Measurements from ENCODE around the gene DRC3.
"Not testable (repeated sequence)": the region's sequence is repeated elsewhere in the genome, so short reads cannot be mapped to it uniquely, and the experiment has no call there.

DRC3 gene

DNA sequence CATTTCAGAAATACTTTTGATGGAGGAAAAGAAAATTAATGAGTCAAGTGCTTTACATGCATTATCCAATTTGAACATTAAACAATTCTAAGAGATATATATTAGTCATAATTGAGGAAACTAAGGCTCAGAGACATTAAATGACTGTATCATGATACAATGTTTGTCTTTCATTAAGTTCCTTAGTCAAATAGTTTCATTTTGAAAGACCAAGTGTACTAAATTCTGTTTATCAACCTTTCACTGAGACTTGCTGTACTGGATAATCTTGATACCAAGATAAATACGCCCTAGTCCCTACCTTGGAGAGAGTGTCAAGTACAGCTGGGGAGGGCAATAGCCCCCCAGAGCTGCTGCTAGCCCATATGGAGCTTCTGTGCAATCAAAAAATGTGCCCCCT, 24.7 kb upstream of the DRC3 start:
- H3K27me3 Mint-ChIP-seq: no peaks in the 10 kb centered on the region
- H3K36me3 Mint-ChIP-seq (ENCODE audit: low read depth): no peaks in the 10 kb centered on the region
- intact Hi-C loops (cut with micrococcal nuclease): no loop called here
- no peak overlapping the region for H3K4me3 Mint-ChIP-seq
- H3K27ac Mint-ChIP-seq: no peak overlapping the region
- no peaks in the 10 kb centered on the region for H3K9me3 Mint-ChIP-seq
- peaks cover 22% of the 10 kb centered on the region for H3K4me1 Mint-ChIP-seq (ENCODE audit: low read depth)

DNA sequence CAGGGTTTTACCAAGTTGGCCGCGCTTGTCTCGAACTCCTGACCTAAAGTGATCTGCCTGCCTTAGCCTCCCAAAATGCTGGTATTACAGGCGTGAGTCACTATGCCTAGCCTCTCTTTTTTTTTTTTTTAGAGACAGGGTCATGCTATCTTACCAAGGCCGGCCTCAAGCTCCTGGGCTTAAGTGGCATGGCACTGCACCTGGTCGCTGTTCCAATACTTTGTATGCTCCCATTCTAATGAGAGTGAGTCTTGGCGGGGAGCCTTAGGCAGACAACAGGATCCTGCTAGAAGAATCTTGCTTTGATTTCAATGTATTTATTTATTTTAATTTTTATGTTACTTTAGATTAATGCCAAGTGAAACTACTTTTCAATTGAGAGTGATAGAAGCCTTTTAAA, 22.3 kb upstream of the DRC3 start:
- H3K27me3 Mint-ChIP-seq: no peaks in the 10 kb centered on the region
- H3K27ac Mint-ChIP-seq: no peak overlapping the region
- H3K36me3 Mint-ChIP-seq (ENCODE audit: low read depth): peaks cover 7% of the 10 kb centered on the region
- H3K4me3 Mint-ChIP-seq: no peak overlapping the region
- peaks cover 11% of the 10 kb centered on the region for H3K4me1 Mint-ChIP-seq (ENCODE audit: low read depth)
- intact Hi-C loops (cut with micrococcal nuclease): no loop called here
- no peaks in the 10 kb centered on the region for H3K9me3 Mint-ChIP-seq

DNA sequence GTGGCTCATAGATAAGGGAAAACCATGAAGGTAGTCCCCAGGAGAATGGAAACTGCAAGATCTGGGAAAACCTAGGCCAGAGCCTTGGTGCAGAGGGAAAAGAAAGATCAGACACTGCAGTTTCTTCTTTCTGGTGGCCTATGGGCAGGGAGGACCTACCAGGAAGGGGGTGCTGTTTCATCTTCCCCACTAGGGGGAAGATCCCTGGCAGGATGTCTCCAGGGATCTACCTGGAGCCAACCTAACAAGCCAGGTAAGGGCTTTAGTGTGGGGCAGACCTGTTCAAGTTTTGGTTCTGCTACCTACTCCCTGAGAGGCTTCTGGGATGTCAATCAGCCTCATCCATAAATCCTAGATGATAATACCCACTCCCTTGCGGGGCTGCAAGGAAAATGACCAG, 21.9 kb upstream of the DRC3 start:
- H3K9me3 Mint-ChIP-seq: no peaks in the 10 kb centered on the region
- no peak overlapping the region for H3K27ac Mint-ChIP-seq
- H3K36me3 Mint-ChIP-seq (ENCODE audit: low read depth): peaks cover 12% of the 10 kb centered on the region
- intact Hi-C loops (cut with micrococcal nuclease): no loop called here
- H3K4me1 Mint-ChIP-seq (ENCODE audit: low read depth): peaks cover 11% of the 10 kb centered on the region
- H3K4me3 Mint-ChIP-seq: no peak overlapping the region
- H3K27me3 Mint-ChIP-seq: no peaks in the 10 kb centered on the region

DNA sequence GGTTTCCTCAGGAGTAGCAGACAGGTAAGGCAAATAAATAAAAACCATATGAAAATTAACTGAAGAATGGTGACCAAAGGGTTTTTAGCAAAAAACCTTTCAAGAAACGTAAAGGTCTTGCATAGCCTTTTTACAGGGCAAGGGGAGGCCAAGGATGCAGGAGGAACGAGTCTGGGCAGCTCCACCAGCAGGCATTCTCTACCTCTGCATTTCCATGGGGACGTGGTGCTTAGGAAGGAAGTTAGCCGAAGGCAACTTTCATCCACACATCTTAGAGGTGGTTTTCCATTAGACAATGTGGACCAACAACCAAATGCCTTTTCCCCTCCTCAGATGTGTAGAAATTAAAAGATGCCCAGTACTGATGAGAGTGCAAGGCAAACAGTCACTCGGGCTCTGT, 21.1 kb upstream of the DRC3 start:
- intact Hi-C loops (cut with micrococcal nuclease): no loop called here
- Mint-ChIP-seq H3K4me1 (ENCODE audit: low read depth) (peaks cover 6% of the 10 kb centered on the region), H3K36me3 (ENCODE audit: low read depth) (peaks cover 19% of the 10 kb centered on the region), H3K27ac (no peak overlapping the region), H3K9me3 (no peaks in the 10 kb centered on the region), H3K4me3 (no peak overlapping the region), H3K27me3 (no peaks in the 10 kb centered on the region)

DNA sequence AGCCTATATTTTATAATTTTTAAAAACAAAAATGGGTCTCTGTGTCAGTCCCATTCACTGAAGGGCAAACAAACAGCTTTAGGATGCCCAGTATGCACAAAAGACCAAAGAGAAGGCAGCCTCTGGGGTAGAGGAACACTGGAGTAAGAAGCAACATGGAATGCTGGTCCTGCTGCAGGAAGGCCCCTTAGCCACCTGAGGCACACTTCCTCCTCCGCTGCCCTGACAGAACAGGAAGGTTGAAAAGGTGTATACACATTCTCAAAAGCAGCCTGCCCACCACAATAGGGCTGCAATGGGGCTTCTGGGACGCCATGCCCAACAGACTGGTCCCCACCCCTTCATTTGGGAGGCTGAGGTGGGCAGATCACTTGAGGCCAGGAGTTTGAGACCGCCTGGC, 20.0 kb upstream of the DRC3 start:
- H3K27ac Mint-ChIP-seq: no peak overlapping the region
- intact Hi-C loops (cut with micrococcal nuclease): no loop called here
- peaks cover 6% of the 10 kb centered on the region for H3K4me1 Mint-ChIP-seq (ENCODE audit: low read depth)
- H3K36me3 Mint-ChIP-seq (ENCODE audit: low read depth): peaks cover 20% of the 10 kb centered on the region
- H3K9me3 Mint-ChIP-seq: no peaks in the 10 kb centered on the region
- no peak overlapping the region for H3K4me3 Mint-ChIP-seq
- H3K27me3 Mint-ChIP-seq: no peaks in the 10 kb centered on the region

DNA sequence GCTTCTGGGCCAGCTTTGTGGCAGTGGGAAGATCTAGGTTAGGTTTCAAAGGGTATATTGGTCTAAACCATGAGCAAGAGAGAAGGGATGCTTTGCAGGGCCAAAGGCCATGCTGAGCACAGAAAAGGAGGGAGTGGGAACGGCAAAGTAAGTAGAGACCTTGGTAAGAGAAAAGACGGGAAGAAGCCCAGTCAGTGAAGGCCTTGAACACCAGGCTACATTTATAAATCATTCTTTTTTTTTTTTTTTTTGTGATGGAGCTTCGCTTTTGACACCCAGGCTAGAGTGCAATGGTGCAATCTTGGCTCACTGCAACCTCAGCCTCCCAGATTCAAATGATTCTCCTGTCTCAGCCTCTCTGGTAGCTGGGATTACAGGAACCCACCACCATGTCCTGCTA, 18.6 kb upstream of the DRC3 start:
- Mint-ChIP-seq H3K4me3 (no peak overlapping the region), H3K4me1 (ENCODE audit: low read depth) (peaks cover 16% of the 10 kb centered on the region), H3K27me3 (no peaks in the 10 kb centered on the region), H3K27ac (no peak overlapping the region), H3K9me3 (no peaks in the 10 kb centered on the region), H3K36me3 (ENCODE audit: low read depth) (peaks cover 20% of the 10 kb centered on the region)
- intact Hi-C loops (cut with micrococcal nuclease): no loop called here

DNA sequence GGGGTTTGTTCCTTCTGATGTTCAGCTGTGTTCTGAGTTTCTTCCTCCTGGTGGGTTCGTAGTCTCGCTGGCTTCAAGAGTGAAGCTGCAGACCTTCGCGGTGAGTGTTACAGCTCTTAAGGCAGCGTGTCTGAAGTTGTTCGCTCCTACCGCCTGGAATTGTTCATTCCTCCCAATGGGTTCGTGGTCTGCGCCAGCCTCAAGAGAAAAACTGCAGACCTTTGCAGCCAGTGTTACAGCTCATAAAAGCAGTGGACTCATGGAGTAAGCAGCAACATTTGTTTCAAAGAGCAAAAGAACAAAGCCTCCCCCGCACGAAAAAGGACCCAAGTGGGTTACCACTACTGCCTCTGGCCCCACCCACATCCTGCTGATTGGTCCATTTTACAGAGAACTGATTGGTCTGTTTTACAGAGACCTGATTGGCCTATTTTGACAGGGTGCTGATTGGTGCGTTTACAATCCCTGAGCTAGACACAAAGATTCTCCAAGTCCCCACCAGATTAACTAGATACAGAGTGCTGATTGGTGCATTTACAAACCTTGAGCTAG, 16.8 kb upstream of the DRC3 start:
- H3K27ac Mint-ChIP-seq; H3K27me3 Mint-ChIP-seq; H3K4me3 Mint-ChIP-seq; H3K9me3 Mint-ChIP-seq; intact Hi-C loops (cut with micrococcal nuclease): not testable (repeated sequence)
- Mint-ChIP-seq H3K36me3 (ENCODE audit: low read depth) (peaks cover 20% of the 10 kb centered on the region), H3K4me1 (ENCODE audit: low read depth) (peaks cover 31% of the 10 kb centered on the region)

DNA sequence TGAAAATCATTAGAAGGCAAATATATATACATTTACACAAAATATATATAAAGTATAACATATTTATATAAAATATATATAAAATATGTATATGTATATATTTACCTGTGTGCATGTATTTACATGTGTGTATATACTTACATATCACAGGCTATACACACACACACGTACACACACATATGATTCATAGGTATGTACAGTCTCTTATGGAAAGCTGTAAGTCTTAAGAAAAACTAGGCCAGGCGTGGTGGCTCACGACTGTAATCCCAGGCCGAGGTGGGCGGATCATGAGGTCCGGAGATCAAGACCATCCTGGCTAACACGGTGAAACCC, 15.1 kb upstream of the DRC3 start:
- Mint-ChIP-seq H3K4me3 (no peak overlapping the region), H3K27ac (peak overlapping the region; percentile 84), H3K9me3 (no peaks in the 10 kb centered on the region), H3K4me1 (ENCODE audit: low read depth) (peaks cover 29% of the 10 kb centered on the region), H3K36me3 (ENCODE audit: low read depth) (peaks cover 20% of the 10 kb centered on the region), H3K27me3 (no peaks in the 10 kb centered on the region)
- intact Hi-C loops (cut with micrococcal nuclease): no loop called here

DNA sequence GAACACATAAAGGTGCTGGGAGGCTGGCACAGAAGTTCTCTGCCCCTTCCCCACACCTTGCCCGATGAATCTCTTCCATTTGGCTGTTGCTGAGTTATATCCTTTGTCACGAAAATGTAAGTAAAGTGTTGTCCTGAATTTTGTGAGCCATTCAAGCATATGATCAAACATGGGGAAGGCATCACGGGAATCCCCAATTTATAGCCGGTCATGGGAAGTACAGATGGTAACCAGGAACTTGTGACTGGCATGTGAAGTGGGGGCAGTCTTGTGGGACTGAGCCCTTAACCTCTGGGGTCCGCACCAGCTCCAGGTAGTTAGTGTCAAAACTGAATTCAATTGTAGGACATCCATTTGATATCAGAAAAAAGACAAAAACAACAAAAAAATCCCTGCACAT, 13.7 kb upstream of the DRC3 start:
- intact Hi-C loops (cut with micrococcal nuclease): no loop called here
- Mint-ChIP-seq H3K36me3 (ENCODE audit: low read depth) (peaks cover 20% of the 10 kb centered on the region), H3K4me3 (no peak overlapping the region), H3K4me1 (ENCODE audit: low read depth) (peaks cover 36% of the 10 kb centered on the region), H3K9me3 (no peaks in the 10 kb centered on the region), H3K27me3 (no peaks in the 10 kb centered on the region), H3K27ac (peak overlapping the region; percentile 84)

DNA sequence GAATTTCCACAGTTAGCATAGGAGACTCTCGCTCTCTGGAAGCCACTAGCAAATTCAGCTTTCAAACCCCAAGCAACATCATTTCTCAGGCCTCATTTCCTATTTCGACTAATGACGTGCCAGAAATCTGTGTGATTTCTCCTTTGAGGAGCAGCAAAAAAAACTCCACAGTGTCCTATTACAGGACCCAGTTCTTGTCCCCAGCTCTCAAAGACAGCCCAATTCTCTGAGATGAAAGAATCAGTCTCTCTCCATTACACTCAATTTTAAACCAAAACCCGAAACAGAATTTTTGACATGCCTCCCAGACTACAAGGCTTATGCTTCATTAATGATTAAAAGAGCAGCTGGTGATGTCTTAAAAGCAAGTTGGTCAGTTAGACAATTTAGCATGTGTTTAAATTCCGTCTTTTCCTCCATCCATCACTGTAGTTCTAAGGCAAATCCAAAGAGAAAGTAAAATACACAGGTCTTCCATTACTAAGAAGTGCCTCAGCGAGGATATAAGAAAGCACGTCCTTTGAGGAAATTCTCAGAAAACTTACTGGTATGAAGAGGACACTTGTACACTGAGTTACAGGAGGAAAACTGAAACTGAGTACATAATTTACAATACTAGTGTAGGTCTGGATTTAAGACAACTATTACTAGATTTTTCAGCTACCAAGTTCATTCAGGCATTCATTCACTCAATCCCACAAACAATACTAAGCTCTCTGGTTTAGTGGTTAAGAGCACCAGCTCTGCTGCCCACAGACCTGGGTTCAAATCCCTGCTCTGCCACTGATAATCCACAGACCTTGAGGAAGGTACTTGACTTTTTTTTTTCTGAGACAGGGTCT, 12.9 kb upstream of the DRC3 start:
- Mint-ChIP-seq H3K36me3 (ENCODE audit: low read depth) (peaks cover 19% of the 10 kb centered on the region), H3K9me3 (no peaks in the 10 kb centered on the region), H3K27ac (peak overlapping the region; percentile 84), H3K27me3 (no peaks in the 10 kb centered on the region), H3K4me3 (peak overlapping the region; percentile 24), H3K4me1 (ENCODE audit: low read depth) (peaks cover 36% of the 10 kb centered on the region)
- intact Hi-C loops (cut with micrococcal nuclease): no loop called here

DNA sequence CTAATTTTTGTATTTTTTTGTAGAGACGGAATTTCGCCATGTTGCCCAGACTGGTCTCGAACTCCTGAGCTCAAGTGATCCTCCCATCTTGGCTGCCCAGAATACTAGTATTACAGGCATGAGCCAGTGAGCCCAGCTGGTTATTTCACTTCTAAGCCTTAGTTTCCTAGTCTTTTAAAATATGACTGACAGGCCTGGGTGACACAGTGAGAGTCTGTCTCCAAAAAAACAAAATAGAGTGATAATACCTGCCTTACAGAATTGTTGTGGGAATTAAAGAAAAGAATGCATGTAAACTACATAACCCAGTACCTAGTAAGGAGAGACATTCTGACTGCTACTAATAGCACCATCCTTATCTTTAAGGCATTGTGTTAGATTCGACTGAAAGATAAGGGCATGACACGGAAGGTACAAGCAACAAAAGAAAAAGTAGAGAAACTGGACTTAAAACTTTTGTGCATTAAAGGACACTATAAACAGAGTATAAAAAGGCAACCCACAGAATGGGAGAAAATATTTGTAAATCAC, 12.1 kb upstream of the DRC3 start:
- Mint-ChIP-seq H3K36me3 (ENCODE audit: low read depth) (peaks cover 11% of the 10 kb centered on the region), H3K27ac (no peak overlapping the region), H3K4me3 (no peak overlapping the region), H3K27me3 (no peaks in the 10 kb centered on the region), H3K9me3 (no peaks in the 10 kb centered on the region), H3K4me1 (ENCODE audit: low read depth) (peaks cover 42% of the 10 kb centered on the region)
- intact Hi-C loops (cut with micrococcal nuclease): no loop called here

DNA sequence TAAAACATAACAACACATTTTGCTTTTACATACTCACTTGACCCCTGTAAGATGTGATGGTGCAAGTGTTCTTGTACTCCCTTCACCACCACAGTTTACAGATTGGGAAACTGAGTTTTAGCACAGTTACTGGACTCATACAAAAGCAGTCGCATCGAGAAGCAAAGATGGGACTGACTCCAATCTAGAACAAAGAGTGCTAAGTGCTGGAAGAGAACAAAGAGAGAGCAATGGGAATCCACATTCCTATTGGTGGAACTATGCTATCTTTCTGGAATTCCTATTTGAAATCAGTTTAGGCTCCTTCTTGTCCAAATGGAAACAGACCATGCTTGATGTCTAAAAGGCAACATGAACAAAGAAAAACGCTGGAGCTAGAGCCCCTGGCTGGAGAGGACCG, 9.6 kb upstream of the DRC3 start:
- H3K27me3 Mint-ChIP-seq: no peaks in the 10 kb centered on the region
- H3K27ac Mint-ChIP-seq: no peak overlapping the region
- no peaks in the 10 kb centered on the region for H3K9me3 Mint-ChIP-seq
- no peak overlapping the region for H3K4me3 Mint-ChIP-seq
- H3K4me1 Mint-ChIP-seq (ENCODE audit: low read depth): peaks cover 39% of the 10 kb centered on the region
- intact Hi-C loops (cut with micrococcal nuclease): no loop called here
- H3K36me3 Mint-ChIP-seq (ENCODE audit: low read depth): no peaks in the 10 kb centered on the region

DNA sequence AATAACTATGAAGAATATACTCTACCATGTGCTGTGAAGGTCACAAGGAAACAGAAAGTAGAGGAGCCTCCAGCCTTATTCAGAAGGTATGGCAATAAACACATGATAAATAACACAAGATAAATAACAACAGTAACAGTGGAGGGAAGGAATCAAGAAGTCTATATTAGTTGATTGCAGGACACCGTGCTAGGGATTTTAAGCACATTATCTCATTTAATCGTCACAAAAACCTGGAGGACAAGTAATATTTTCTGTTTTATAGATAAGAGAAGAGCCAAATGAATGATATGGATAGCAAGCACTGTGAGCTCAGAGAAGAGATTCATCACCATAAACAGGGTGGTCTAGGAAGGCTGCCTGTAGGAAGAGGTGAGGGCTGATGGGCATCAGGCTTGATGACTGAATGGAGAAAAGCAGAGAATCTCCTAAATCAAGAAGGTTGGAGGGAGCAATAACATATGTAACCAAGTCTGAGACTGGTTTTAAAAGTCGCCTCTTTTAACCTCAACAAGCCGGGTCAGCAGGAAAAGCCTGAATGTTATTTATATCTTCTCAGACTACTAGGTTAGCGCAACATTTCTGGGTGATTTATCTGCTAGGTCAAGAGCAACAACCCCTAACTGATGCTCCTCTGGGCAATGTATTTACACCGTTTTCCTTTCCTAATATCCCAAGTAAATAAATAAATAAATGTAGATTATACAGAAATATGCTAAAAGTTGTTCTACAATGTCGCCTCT, 8.8 kb upstream of the DRC3 start:
- intact Hi-C loops (cut with micrococcal nuclease): no loop called here
- H3K9me3 Mint-ChIP-seq: no peaks in the 10 kb centered on the region
- H3K27ac Mint-ChIP-seq: peak overlapping the region; percentile 14
- no peaks in the 10 kb centered on the region for H3K36me3 Mint-ChIP-seq (ENCODE audit: low read depth)
- no peaks in the 10 kb centered on the region for H3K27me3 Mint-ChIP-seq
- no peak overlapping the region for H3K4me3 Mint-ChIP-seq
- H3K4me1 Mint-ChIP-seq (ENCODE audit: low read depth): peaks cover 33% of the 10 kb centered on the region

DNA sequence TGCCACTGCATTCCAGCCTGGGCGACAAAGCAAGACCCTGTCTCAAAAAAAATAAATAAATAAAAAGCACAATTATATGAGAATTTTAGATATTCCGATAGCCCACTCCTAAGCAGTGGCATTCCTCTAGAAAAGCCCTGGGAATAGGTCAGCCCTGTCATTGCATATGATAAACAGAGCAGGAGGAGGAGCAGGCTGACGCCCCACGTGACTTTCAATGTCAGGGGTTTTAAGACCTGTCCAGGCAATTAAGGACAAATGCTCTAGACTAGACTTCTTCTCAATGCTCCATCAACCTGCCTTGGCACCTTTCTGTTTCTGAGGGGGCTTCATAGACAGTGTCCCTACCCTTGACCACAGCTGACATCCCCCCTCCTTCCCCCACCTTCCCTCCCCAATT, 8.0 kb upstream of the DRC3 start:
- Mint-ChIP-seq H3K36me3 (ENCODE audit: low read depth) (no peaks in the 10 kb centered on the region), H3K27me3 (no peaks in the 10 kb centered on the region), H3K27ac (no peak overlapping the region), H3K9me3 (no peaks in the 10 kb centered on the region), H3K4me3 (no peak overlapping the region), H3K4me1 (ENCODE audit: low read depth) (peaks cover 27% of the 10 kb centered on the region)
- intact Hi-C loops (cut with micrococcal nuclease): no loop called here

Data from dendritic cell treated with granulocyte-macrophage colony-stimulating factor and Interleukin-4, amounts not matched to agents 40 ng/mL and 50 ng/mL, for 4 days (primary cell).